ENCODE data around the gene GLIS1. TPM values are rescaled to one million over a fixed set of nuclear protein-coding genes. Genes with fewer than 3 reads are reported as not detected.

Gene GLIS1
- total and polyA plus RNA-seq, 9 donors: 0.12 to 2.9 (median 0.48) TPM; not detected in 1

DNA sequence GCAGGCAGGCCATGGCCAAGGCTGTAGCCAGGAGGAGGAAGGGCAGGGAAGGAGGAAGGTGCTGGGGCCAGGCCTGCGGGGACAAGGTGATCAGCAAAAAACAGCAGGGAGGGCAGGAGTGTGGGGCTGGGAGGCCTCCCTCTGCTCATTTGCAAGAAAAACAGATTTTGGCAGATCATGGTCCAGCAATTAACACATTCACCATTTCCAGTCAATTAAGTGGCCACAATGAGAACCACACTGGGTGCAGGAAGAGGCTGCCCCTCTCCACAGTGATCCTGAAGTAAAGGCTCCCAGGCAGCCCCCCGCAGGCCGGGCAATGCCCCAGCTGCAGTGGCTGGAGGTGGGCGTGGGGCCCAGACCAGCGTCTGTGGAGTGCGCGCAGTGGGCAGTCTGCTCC lies 225.1 kb downstream of the GLIS1 start:
- H3K9me3 ChIP-seq: no peaks in the 10 kb centered on the region
- TF ChIP-seq, protein P1, sequence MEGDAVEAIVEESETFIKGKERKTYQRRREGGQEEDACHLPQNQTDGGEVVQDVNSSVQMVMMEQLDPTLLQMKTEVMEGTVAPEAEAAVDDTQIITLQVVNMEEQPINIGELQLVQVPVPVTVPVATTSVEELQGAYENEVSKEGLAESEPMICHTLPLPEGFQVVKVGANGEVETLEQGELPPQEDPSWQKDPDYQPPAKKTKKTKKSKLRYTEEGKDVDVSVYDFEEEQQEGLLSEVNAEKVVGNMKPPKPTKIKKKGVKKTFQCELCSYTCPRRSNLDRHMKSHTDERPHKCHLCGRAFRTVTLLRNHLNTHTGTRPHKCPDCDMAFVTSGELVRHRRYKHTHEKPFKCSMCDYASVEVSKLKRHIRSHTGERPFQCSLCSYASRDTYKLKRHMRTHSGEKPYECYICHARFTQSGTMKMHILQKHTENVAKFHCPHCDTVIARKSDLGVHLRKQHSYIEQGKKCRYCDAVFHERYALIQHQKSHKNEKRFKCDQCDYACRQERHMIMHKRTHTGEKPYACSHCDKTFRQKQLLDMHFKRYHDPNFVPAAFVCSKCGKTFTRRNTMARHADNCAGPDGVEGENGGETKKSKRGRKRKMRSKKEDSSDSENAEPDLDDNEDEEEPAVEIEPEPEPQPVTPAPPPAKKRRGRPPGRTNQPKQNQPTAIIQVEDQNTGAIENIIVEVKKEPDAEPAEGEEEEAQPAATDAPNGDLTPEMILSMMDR (IDR thresholded peaks at IDR 0.05): no peak
- no peak for TF ChIP-seq POLR2A (IDR thresholded peaks at IDR 0.05)
- TF ChIP-seq EP300 (IDR thresholded peaks at IDR 0.05): no peak
- H3K4me1 ChIP-seq (ENCODE audit: insufficient read depth): no peaks in the 10 kb centered on the region
- no peaks in the 10 kb centered on the region for H3K27me3 ChIP-seq
- no peak overlapping the region for H3K4me3 ChIP-seq
- no peaks in the 10 kb centered on the region for H3K36me3 ChIP-seq
- no peak for DNase-seq
- H3K27ac ChIP-seq: no peak overlapping the region
- intact Hi-C loops (cut with DNase I): no loop called here
- 94 to 97% (median 94%) methylated on average over 7 of the region's 7 CpGs for WGBS, 3 donors

DNA sequence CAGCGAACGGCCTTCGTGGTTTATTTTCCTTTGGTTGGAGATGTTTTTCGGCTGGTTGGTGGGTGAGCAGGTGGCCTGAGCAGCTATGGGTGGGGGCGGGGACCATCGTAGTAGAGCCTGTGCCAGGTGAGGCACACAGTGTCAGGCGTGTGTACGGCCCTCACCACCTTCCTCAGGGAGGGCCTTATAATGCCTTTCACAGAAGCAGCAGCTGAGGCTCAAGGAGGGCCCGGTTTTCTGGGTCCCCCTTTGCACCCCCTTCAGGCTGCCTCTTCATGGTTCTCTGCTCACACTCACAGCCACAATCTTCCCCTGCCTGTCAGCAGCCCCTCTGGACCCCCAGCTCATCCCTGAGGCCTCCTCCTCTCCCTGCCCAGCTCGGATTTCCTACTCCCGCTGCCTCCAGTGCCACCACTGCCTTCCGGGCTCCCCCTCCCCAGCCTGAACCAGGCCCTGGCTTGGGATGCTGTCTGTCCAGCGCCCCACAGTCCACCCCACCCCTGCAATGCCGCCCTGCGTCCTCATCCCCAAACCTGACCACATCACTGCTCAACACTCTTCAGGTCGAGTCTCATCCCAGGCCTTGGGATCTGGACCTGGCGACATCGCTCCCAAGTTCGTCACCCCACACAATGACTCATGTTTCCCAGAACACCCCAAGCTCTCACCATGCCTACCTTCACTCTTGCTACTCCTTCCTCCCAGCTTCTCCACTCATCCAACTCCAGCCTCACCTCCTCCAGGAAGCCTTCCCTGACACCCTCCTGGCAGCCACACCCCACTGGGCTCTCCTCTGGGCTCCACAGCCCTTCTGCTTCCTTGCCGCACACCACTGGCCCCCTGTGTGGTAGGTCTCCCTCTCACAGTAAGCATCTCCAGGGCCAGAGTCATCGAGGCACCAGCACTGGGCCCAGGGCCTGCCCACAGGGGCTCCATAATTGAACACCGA lies 225.9 kb downstream of the GLIS1 start:
- Histone ChIP-seq H3K36me3 (no peaks in the 10 kb centered on the region), H3K4me1 (ENCODE audit: insufficient read depth) (no peaks in the 10 kb centered on the region)

DNA sequence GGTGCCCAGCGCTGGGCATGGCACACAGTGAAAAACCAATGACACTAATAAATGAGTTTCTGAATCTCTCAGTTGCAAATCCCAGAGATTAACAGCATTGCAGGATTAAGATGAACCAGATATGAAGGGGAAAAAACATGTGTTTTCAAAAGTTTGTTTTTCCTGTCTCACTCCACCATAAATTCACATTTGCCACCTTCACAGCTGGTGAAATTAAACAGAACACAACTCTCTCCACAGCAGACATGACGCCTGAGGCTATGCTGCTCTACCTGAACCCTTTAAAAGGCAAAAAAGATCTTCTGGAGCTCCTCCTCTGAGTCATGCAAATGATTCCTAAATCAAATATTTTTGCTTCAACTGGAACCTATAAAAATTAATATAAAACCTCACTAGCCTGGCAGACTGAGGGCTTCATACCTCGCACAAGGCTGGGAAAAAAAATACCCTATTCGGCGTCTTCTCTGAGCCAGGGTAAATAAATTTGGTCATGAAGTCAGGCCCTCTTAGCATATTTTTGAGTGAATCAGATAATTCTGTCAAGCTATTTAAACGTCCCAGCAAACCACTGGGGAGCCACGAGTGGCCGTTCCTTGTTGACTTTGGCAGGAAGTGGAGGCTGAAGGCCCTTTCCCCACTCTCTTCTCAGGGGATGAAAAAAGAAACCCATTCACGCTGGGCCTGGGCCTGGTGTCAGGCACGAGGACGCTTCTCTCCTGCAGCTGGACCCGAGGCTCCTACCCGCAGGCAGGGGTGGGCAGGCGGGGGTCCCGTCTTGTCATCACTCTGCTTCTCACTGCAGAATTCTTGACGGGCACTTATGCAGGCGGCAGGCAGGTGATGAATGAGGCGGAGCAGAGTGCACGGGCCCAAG lies 226.8 kb downstream of the GLIS1 start:
- no peaks in the 10 kb centered on the region for H3K4me1 ChIP-seq (ENCODE audit: insufficient read depth)
- H3K9me3 ChIP-seq: no peaks in the 10 kb centered on the region
- no peaks in the 10 kb centered on the region for H3K27me3 ChIP-seq
- TF ChIP-seq EP300 (IDR thresholded peaks at IDR 0.05): no peak
- TF ChIP-seq, protein P1 (IDR thresholded peaks at IDR 0.05): no peak
- no peak for TF ChIP-seq POLR2A (IDR thresholded peaks at IDR 0.05)
- DNase-seq: no peak
- no peak overlapping the region for H3K27ac ChIP-seq
- no peak overlapping the region for H3K4me3 ChIP-seq
- 70 to 78% (median 77%) methylated on average over 19 of the region's 19 CpGs for WGBS, 3 donors
- intact Hi-C loops (cut with DNase I): no loop called here
- H3K36me3 ChIP-seq: no peaks in the 10 kb centered on the region

More for the DNA sequence above, 225.9 kb downstream of the GLIS1 start:
- H3K9me3 ChIP-seq: no peaks in the 10 kb centered on the region
- no peak for DNase-seq
- no peak overlapping the region for H3K4me3 ChIP-seq
- TF ChIP-seq POLR2A (IDR thresholded peaks at IDR 0.05) (no peak), EP300 (IDR thresholded peaks at IDR 0.05) (no peak)
- intact Hi-C loops (cut with DNase I): no loop called here
- WGBS, 3 donors: 82 to 87% (median 84%) methylated on average over 21 to 22 of the region's 22 CpGs
- H3K27me3 ChIP-seq: no peaks in the 10 kb centered on the region
- H3K27ac ChIP-seq: no peak overlapping the region

DNA sequence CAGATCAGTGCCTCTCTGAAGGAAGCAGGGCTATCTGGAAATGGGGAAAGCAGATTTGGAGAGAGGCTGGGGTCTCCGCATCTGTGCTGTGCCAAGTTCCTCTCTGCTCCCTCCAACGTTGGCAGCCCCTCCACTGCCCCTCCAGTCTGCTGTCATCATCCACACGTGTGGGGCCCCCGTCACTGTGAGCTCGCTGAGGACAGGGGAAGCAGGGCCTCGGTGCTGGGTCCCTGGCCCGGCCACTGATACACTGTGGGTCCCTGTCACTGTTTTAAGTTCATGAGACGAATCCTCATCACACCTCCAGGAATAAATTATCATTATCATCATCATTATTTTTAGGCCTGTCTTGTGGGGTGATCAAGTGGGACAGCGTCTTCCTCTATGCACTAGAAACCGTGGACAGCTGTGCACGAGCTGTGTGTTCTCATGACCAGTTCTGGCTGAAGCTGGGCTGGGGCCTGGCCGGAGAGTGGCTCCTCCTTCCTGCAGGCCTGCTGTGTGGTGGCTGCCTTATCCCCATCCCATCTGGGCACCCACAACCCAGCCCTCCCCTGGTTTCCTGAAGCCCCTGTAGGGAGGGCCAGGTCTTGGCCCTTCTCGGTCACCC lies 227.5 kb downstream of the GLIS1 start:
- no peak for DNase-seq
- WGBS, 3 donors: 77 to 88% (median 86%) methylated on average over 13 of the region's 13 CpGs
- H3K4me3 ChIP-seq: no peak overlapping the region
- intact Hi-C loops (cut with DNase I): no loop called here
- no peaks in the 10 kb centered on the region for H3K27me3 ChIP-seq
- H3K9me3 ChIP-seq: no peaks in the 10 kb centered on the region
- H3K4me1 ChIP-seq (ENCODE audit: insufficient read depth): no peaks in the 10 kb centered on the region
- TF ChIP-seq EP300 (IDR thresholded peaks at IDR 0.05): no peak
- no peaks in the 10 kb centered on the region for H3K36me3 ChIP-seq
- no peak overlapping the region for H3K27ac ChIP-seq

DNA sequence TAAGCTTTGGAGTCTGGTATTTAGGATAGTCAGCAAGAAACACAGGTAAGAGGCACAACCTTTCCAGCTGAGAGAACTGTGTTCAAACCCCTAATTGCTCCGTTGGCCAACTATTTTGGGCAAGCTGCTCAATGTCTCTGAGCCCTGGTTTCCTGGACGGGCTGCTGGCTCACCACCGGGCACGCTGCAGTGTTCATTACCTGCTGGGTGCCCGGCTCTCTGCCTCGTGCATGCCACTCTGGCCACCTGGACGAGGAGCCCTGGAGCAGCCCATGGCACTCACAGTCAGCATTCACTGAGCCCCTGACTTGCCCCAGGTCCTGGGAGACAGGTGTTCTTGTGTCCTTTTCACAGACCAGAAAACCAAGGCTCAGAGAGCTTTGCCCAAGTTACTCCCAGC lies 228.7 kb downstream of the GLIS1 start:
- no peak overlapping the region for H3K27ac ChIP-seq
- H3K27me3 ChIP-seq: no peaks in the 10 kb centered on the region
- H3K4me3 ChIP-seq: no peak overlapping the region
- 89 to 99% (median 92%) methylated on average over 7 of the region's 7 CpGs for WGBS, 3 donors
- no peaks in the 10 kb centered on the region for H3K9me3 ChIP-seq
- intact Hi-C loops (cut with DNase I): no loop called here
- H3K36me3 ChIP-seq: no peaks in the 10 kb centered on the region
- no peak for TF ChIP-seq POLR2A (IDR thresholded peaks at IDR 0.05)
- TF ChIP-seq, protein P1 (IDR thresholded peaks at IDR 0.05): no peak
- TF ChIP-seq EP300 (IDR thresholded peaks at IDR 0.05): no peak
- no peaks in the 10 kb centered on the region for H3K4me1 ChIP-seq (ENCODE audit: insufficient read depth)
- DNase-seq: no peak

Measured in ovary (tissue), 9 donors.